SU-DHL-6 (cell line): Measurements from ENCODE around the gene CRAMP1.

Experiments used
- H2AFZ ChIP-seq: fragments of 200-600 bp; sonication (generic); 2 replicates; pipeline ENCODE4 v1.6.1; 2014; ENCODE audit warnings: low read depth, mild to moderate bottlenecking, moderate library complexity, mixed read lengths, antibody characterized with exemption, low read length; ENCODE audit not compliant: severe bottlenecking
- H3F3A ChIP-seq: fragments of 200-600 bp; shearing (Covaris generic); 2 replicates; pipeline ENCODE4 v1.6.0; 2016; ENCODE audit warnings: antibody characterized with exemption, mild to moderate bottlenecking; ENCODE audit not compliant: insufficient read depth
- H3K27ac ChIP-seq: fragments of 200-600 bp; sonication (generic); 2 replicates; pipeline ENCODE4 v1.5.1; 2016; ENCODE audit warnings: low read depth, mild to moderate bottlenecking, low read length, moderate library complexity, mixed read lengths
- H3K27me3 ChIP-seq: fragments of 200-600 bp; sonication (generic), shearing (Covaris generic); 2 replicates; pipeline ENCODE4 v1.6.0; 2014; ENCODE audit warnings: mild to moderate bottlenecking, low read length
- H3K36me3 ChIP-seq: fragments of 200-600 bp; sonication (generic); 2 replicates; pipeline ENCODE4 v1.6.1; 2014; ENCODE audit warnings: mild to moderate bottlenecking, low read length, mixed read lengths
- H3K4me2 ChIP-seq: fragments of 300-600, 200-600 bp; shearing (Covaris generic), sonication (generic); 2 replicates; pipeline ENCODE4 v1.6.0; 2014; ENCODE audit warnings: low read length, low read depth, mild to moderate bottlenecking; ENCODE audit not compliant: poor library complexity, severe bottlenecking
- H3K4me3 ChIP-seq: fragments of 200-600 bp; sonication (generic); 2 replicates; pipeline ENCODE4 v1.5.1; 2014; ENCODE audit warnings: antibody characterized with exemption, low read length, mild to moderate bottlenecking, mixed read lengths; ENCODE audit not compliant: insufficient read depth, poor library complexity, severe bottlenecking
- H3K79me2 ChIP-seq: fragments of 200-600 bp; sonication (generic); 2 replicates; pipeline ENCODE4 v1.6.1; 2014; ENCODE audit warnings: mild to moderate bottlenecking, low read length, moderate library complexity; ENCODE audit not compliant: insufficient read depth
- H3K9ac ChIP-seq: fragments of 200-600 bp; sonication (generic); 2 replicates; pipeline ENCODE4 v1.7.0; 2014; ENCODE audit warnings: mild to moderate bottlenecking, low read length
- H3K9me2 ChIP-seq: fragments of 200-600 bp; sonication (generic); replicated peaks from 2 replicates; pipeline ENCODE4 v1.6.1; 2014; ENCODE audit warnings: low read length; ENCODE audit not compliant: insufficient read depth
- H3K9me3 ChIP-seq: fragments of 200-600 bp; sonication (generic); 2 replicates; pipeline ENCODE4 v1.6.1; 2014; ENCODE audit warnings: low read length, mixed read lengths; ENCODE audit not compliant: insufficient read depth
- H4K20me1 ChIP-seq: fragments of 200-600 bp; sonication (generic); 2 replicates; pipeline ENCODE4 v1.6.1; 2014; ENCODE audit warnings: low read depth, mild to moderate bottlenecking, antibody characterized with exemption, low read length, moderate library complexity, mixed read lengths
- EZH2phosphoT487 ChIP-seq: fragments of 200-600 bp; sonication (generic), shearing (Covaris generic); conservative IDR thresholded peaks from 2 replicates; pipeline ENCODE4 v1.6.1; 2018; ENCODE audit warnings: mild to moderate bottlenecking, antibody characterized with exemption, low read length, moderate library complexity, mixed read lengths
- TF ChIP-seq, protein P1 (sequence below): fragments of 200-600 bp; sonication (generic); IDR thresholded peaks from one replicate; pipeline ENCODE4 v1.5.1; 2017; ENCODE audit warnings: antibody characterized with exemption, mild to moderate bottlenecking, low read length, moderate library complexity; ENCODE audit not compliant: insufficient read depth, poor library complexity, severe bottlenecking

Gene CRAMP1

DNA sequence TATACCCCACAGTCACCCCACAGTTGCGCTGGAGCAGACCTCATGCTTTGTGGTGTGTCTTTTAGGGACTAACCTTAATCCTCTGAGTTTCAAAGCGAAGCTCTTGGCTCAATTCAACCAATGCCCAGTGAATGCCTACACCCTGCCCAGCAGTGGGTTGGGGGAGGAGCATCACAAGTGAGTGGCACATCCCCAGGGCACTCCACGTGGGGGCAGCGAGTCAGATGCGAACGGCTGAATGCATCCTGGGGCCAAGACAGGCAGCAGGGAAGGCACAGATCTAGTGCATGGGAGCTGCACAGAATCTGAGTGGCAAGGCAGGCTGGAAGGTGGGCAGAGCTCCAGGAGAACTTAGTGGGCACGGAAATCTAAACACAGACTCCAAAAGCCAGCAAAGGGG is 39.5 kb upstream of the CRAMP1 start:
- Histone ChIP-seq H4K20me1 (no peaks in the 10 kb centered on the region), H3K27ac (no peak overlapping the region), H2AFZ (no peak overlapping the region), H3K9me2 (no peaks in the 10 kb centered on the region), H3F3A (no peaks in the 10 kb centered on the region), H3K4me2 (no peak overlapping the region), H3K4me3 (no peak overlapping the region), H3K9me3 (no peaks in the 10 kb centered on the region), H3K79me2 (no peaks in the 10 kb centered on the region), H3K27me3 (no peaks in the 10 kb centered on the region), H3K9ac (no peak overlapping the region), H3K36me3 (no peaks in the 10 kb centered on the region)
- no peak for TF ChIP-seq EZH2phosphoT487
- TF ChIP-seq, protein P1, sequence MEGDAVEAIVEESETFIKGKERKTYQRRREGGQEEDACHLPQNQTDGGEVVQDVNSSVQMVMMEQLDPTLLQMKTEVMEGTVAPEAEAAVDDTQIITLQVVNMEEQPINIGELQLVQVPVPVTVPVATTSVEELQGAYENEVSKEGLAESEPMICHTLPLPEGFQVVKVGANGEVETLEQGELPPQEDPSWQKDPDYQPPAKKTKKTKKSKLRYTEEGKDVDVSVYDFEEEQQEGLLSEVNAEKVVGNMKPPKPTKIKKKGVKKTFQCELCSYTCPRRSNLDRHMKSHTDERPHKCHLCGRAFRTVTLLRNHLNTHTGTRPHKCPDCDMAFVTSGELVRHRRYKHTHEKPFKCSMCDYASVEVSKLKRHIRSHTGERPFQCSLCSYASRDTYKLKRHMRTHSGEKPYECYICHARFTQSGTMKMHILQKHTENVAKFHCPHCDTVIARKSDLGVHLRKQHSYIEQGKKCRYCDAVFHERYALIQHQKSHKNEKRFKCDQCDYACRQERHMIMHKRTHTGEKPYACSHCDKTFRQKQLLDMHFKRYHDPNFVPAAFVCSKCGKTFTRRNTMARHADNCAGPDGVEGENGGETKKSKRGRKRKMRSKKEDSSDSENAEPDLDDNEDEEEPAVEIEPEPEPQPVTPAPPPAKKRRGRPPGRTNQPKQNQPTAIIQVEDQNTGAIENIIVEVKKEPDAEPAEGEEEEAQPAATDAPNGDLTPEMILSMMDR, result no peak

DNA sequence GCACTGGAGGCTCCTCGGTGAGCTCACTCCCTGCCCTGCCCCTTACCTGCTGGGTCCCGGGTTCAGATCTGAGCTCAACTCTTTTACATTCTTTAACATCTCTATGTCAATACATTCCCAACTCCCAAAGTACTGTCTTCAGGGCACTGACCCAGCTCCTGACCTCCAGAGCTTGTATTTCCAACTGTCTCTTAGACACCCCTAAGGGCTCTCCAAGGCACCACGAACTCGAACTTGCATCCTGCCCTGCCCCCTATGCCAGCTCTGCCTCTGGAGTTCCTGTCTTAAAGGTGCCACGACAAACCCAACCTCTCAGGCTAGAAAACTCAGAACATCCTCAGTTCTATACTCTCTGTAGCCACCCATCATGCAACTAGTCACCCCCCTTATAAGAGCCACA is 38.9 kb upstream of the CRAMP1 start:
- H3K9ac ChIP-seq, result no peak overlapping the region
- H3K36me3 ChIP-seq, result no peaks in the 10 kb centered on the region
- no peaks in the 10 kb centered on the region for H4K20me1 ChIP-seq
- TF ChIP-seq, protein P1, result no peak
- no peak for TF ChIP-seq EZH2phosphoT487
- no peaks in the 10 kb centered on the region for H3K79me2 ChIP-seq
- no peaks in the 10 kb centered on the region for H3F3A ChIP-seq
- no peak overlapping the region for H3K4me3 ChIP-seq
- H3K27me3 ChIP-seq, result no peaks in the 10 kb centered on the region
- no peak overlapping the region for H2AFZ ChIP-seq
- H3K9me2 ChIP-seq, result no peaks in the 10 kb centered on the region
- no peaks in the 10 kb centered on the region for H3K9me3 ChIP-seq
- no peak overlapping the region for H3K4me2 ChIP-seq
- H3K27ac ChIP-seq, result no peak overlapping the region

DNA sequence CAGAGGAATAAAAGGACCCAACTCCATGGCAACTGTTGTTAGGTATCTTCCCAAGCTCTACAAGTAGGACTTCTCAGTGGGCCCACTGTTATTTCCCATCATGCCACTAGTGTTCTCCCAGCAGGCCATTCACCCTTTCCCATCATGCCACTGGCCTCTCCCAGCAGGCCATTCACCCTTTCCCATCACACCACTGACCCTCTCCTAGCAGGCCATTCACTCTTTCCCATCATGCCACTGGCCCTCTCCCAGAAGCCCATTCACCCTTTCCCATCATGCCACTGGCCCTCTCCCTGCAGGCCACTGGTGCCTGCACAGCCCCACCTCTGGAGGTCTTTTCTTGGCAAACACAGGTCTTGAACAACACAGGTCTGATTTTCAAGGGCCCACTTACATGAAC is 36.6 kb upstream of the CRAMP1 start:
- Histone ChIP-seq H3K9me2 (no peaks in the 10 kb centered on the region), H4K20me1 (no peaks in the 10 kb centered on the region), H3F3A (no peaks in the 10 kb centered on the region)

More for the DNA sequence above, 36.6 kb upstream of the CRAMP1 start:
- Histone ChIP-seq H3K9ac (no peak overlapping the region), H3K4me3 (no peak overlapping the region), H3K36me3 (no peaks in the 10 kb centered on the region), H2AFZ (no peak overlapping the region), H3K4me2 (no peak overlapping the region), H3K27ac (no peak overlapping the region), H3K27me3 (no peaks in the 10 kb centered on the region), H3K9me3 (no peaks in the 10 kb centered on the region), H3K79me2 (no peaks in the 10 kb centered on the region)
- TF ChIP-seq, protein P1, result no peak
- TF ChIP-seq EZH2phosphoT487, result no peak
